DMS53 treated with DMSO at 0.1 percent for 48 hours (cell line): Measurements from ENCODE around the gene CILP2.

Experiments used
- DNase-seq: peaks from one replicate; lab custom pipeline; 2025; ENCODE audit not compliant: unreplicated experiment; lab: John Stamatoyannopoulos, UW

Gene CILP2

GRCh38 chr19:19528721-19529490 lies 9.2 kb upstream of the CILP2 start, which contains the start of gene YJEFN3:
Gene YJEFN3, plus strand, starts transcription at chr19:19528911. Its CDS starts 22 bp downstream, at chr19:19528933.
- DNase-seq = no peak

- DNase-seq = no peak
Observed at GRCh38 chr19:19529783-19530422, 8.2 kb upstream of the CILP2 start.

- DNase-seq = no peak
Observed at GRCh38 chr19:19530423-19530804, 7.7 kb upstream of the CILP2 start.

GRCh38 chr19:19530889-19531288 lies 7.2 kb upstream of the CILP2 start:
- DNase-seq = no peak

- peak; percentile 24 for DNase-seq
Observed at GRCh38 chr19:19531951-19532805, 5.9 kb upstream of the CILP2 start.

GRCh38 chr19:19532806-19533701 lies 5.0 kb upstream of the CILP2 start:
- no peak for DNase-seq

- no peak for DNase-seq
Observed at GRCh38 chr19:19533841-19534240, 4.2 kb upstream of the CILP2 start.

- no peak for DNase-seq
Observed at GRCh38 chr19:19534556-19535265, 3.4 kb upstream of the CILP2 start.

GRCh38 chr19:19535311-19536191 lies 2.5 kb upstream of the CILP2 start:
- DNase-seq = no peak

GRCh38 chr19:19537075-19538048 lies 703 bp upstream of the CILP2 start:
- DNase-seq = no peak

- DNase-seq = no peak
Observed at GRCh38 chr19:19538785-19539166, 711 bp downstream of the CILP2 start.

GRCh38 chr19:19539698-19540063 lies 1.6 kb downstream of the CILP2 start:
- DNase-seq = no peak

- DNase-seq = no peak
Observed at GRCh38 chr19:19540064-19540714, 2.1 kb downstream of the CILP2 start.

GRCh38 chr19:19540715-19541515 lies 2.9 kb downstream of the CILP2 start:
- peak; percentile 54 for DNase-seq

GRCh38 chr19:19541616-19542015 lies 3.6 kb downstream of the CILP2 start:
- DNase-seq = no peak

- no peak for DNase-seq
Observed at GRCh38 chr19:19542507-19542906, 4.4 kb downstream of the CILP2 start.

GRCh38 chr19:19543101-19543500 lies 5.0 kb downstream of the CILP2 start:
- DNase-seq = no peak
